GM18499 (cell line): ENCODE measurements around the gene TTC9.

Experiments
- ATAC-seq: cut with Tn5 transposase; IDR thresholded peaks from one replicate; pipeline ENCODE4 v1.9.1; 2021; ENCODE audit warnings: moderate number of reproducible peaks; ENCODE audit not compliant: insufficient read depth, unreplicated experiment

The TTC9 gene

DNA sequence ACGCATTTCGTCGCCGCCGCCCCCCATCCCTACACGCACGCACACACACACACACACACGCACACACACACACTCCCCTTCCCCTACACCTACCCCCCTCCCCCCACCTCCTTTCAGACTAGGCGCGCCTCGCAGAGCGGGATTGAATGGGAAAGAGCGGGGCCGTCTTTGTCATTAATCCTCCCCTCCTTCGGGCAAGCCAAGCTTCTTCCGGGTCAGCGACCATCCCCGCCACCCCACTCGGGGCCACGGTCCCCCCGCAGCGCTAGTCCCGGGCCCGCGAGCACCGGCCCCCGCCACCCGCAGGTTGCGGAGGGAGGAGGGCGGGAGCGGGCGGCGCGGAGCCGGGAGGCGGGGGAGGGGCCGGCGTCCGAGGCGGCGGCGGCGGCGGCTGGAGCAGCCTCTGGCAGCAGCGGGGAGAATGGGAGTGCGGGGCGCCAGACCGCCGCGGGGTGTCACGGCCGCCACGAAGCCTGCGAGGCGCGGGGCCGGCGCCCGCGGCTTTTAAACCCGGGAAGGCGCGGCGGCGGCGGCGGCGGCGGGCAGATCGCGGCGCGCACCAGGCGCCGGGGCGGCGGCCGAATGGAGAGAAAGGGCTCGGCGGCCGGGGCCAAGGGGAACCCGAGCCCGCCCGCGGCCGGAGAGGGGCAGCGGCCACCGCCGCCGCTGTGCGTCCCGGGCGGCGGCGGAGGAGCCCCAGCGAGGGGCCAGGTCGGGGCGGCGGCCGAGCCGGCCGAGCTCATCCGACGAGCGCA lies at the start of gene TTC9:
Gene TTC9, plus strand, starts transcription at position 369 of the 755 bp plus-strand sequence. Its CDS starts 214 bp downstream, at position 583.
- ATAC-seq: no peak

DNA sequence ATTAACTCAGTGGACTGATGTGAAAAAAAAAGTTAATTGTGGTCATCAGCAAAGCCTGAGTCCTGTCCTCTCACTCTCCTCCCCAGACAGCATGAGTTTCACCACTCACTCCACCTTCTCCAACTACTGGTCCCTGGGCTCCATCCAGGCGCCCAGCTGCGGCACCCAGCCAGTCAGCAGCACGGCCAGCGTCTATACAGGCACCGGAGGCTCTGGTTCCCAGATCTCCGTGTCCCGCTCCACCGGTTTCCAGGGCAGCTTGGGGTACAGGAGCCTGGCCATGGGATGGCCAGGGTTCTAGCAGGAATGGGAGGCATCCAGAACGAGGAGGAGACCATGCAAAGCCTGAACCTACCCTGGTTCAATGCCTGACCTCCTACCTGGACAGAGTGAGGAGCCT lies 47.3 kb upstream of the TTC9 start:
- ATAC-seq: no peak

DNA sequence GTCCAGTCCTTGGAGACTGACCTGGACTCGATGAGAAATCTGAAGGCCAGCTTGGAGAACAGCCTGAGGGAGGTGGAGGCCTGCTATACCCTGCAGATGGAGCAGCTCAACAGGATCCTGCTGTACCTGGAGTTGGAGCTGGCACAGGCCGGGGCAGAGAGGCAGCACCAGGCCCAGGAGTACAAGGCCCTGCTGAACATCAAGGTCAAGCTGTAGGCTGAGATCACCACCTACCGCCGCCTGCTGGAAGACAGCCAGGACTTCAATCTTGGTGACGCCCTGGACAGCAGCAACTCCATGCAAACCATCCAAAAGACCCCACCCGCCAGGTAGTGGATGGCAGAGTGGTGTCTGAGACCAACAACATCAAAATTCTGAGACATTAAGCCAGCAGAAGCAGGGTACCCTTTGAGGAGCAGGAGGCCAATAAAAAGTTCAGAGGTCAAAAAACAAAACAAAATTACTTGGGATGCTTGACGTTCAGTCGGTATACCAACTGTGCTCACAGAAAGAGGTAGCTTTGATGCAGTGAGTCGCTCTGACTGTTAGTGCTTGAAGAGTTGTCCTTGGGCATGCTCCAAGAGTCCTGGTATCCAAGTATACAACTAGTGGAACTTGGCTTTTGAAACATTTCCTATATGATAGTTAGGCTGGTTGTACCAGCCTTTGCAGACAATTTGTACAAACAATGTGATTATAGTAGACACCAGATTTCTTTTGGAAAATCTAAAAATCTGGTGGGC lies 46.1 kb upstream of the TTC9 start:
- ATAC-seq: no peak

DNA sequence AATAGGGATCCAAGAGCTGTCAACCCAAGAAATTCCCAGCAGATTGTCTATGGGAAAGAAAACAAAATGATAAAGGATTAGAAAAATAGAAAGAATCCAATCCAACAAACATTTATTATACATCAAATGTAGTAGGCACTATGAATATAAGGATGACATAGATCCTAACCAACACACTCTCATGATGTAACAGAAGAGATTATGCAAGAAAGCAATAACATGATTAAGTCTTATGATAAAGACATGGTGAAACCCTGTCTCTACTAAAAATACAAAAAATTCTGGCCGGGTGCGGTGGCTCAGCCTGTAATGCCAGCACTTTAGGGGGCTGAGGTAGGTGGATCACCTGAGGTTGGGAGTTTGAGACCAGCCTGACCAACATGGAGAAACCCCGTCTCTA lies 44.0 kb upstream of the TTC9 start:
- ATAC-seq: no peak

DNA sequence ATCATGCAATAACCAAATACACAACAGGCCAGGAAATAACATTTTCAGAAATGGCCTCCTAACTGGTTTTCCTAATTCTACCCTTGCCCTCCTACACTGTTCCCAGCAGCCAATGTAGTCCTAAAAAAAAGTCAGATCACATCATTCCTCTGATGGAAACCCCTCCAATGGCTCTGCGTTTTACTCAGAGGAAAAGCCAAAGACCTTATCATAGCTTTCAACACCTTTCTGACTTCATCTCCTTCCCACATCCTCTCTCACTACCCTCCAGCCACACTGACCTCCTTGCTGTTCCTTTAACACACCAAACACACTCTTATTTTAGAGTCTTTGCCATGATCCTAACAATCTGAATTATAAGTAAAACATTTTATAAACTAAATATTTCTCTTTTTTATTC lies 42.4 kb upstream of the TTC9 start:
- ATAC-seq: no peak

DNA sequence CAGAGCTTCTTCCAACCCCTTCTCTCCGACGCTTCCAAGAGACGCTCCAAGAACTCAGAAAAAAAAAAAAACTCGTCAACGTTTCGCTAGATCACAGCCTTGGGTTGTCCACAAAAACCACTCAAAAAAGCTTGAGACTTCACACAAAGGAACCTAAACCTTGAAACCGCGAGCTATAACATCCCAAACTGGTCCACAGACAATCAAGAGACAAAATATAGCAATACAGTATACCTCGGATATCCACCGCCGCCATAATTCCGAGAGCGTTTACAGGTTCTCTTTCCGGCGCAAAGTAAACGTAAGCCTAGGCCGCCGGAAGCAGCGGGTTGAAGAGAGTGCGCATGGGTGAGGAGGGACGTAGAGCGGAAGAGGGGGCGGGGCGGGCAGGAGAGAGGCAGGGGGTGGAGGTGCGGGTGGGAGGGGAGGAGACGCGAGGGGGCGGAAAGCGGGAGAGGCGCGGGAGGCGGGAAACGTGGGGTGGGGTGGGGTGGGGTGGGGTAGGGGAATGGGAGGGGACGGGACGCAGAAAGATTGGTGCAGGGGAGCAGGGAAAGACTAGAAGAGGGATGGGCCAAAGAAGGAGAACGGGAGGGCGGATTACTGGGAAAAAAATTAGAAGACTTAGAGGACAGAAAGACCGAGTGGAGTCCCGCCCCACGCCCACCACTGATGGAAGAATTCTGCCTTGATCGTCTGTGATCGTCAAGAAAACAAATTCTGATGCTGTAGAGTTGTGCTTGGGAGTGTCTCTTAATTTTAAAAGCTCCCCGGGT lies 41.1 kb upstream of the TTC9 start, which contains the start of gene MED6:
Gene MED6, minus strand, starts transcription at position 274 of the 776 bp plus-strand sequence. Its CDS starts 18 bp downstream, at position 256.
- no peak for ATAC-seq

DNA sequence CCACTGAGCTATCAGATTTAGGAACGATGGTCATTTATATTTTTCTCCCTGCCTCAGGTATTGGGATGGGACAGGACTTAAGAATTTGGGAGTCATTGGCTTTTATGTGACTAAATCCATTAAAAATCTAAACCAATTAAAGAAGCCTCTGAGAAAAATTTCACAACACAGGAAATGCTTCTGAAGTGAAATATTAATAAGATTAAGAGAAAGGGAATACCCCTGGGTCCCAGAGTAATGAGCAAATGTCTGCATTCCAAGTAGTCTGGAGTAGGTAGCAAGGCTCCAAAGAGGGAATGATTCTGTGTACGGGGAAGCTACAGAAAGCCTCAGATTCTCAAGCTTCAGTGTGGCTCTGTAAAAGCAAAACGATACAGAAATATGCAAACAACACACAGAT lies 40.6 kb upstream of the TTC9 start:
- no peak for ATAC-seq

DNA sequence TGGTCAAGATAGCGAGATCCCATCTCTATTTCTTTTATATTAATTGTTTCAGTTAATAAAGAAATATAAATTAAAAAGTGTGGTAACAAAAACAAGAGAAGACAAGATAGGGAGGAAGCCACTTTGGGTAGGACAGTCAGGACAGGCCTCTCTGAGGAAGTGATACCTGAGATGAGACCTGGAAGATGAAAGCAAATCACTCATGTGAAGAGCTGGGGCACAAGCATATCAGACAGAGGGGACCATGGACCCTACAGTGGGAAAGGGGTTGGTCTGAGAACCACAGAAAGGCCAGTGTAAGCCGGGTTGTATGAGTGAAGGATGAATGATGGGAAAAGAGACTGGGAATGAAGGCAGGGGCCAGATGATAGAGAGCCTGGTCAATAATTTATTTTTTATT lies 39.5 kb upstream of the TTC9 start:
- no peak for ATAC-seq

DNA sequence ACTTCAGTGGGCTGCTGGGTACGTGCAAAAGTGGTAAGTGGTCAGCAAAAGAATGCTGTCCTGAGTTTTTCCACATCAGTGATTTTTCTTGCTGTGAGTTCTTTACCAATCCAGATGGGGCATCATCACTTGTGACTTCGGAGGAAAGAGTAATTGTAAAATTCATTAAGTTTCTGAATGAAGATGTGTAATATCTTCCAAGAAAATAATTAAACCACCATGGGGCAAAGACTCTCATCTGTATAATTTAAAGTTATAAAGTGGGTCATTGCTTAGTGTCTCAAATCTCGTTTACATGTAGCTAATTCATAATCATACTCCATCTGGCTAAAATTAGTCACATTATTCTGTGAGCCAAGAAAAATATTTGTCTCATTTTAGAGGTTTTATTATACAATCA lies 30.5 kb upstream of the TTC9 start:
- no peak for ATAC-seq

DNA sequence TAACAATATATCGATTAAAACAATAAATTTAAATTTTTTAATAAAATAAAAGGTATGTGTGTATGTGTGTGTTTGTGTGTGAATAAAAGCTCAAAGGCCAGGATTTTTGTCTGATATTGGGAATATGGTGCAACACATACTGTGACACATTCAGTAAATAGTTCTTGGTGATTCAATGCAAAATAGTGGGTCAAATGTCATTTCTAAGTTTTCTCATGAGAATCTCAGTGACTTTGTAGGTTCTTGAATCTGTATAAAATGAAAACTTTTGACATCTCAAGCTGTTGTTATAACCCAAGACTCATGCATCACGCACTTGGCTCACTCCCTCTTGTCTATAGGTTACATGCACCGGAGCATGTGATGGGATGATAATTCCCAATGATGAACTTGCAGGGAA lies 25.1 kb upstream of the TTC9 start:
- ATAC-seq: no peak

DNA sequence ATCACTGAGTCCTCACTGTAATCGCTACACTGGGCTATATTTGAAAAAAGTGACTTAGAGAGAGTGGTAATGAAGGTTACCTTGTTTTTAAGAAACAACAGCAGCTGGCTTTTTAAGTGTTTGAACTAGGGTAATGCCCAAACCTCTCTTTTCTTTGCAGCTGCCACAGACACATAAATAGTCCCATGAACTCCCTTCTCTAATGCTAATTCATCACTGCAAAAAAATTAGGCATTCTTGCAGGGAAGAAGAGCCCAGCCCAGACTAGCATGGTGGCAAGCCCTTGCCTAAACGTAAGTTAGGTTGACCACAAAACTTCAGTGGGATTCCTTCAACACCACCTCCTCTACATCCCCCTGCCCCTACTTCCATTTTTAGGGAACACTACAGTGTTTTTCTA lies 23.4 kb upstream of the TTC9 start:
- no peak for ATAC-seq

DNA sequence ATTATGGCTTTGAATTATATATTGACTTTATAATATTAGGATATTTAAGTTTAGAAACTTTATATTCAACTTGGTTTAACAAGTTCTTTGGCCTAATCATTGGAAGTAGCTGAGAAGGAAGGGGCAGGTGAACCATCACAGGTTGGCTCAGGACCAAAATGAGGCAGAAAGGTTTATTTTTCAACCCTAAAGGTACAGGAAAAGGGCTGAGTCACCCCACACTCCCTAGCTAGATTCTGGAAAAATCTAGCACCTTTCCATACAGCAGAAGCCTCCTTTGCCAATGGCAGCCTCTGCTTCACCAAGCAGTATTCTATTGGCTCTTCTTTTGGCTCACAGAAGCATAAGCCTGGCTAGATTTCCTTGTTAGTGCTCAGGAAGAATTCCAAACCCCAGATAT lies 22.0 kb upstream of the TTC9 start:
- no peak for ATAC-seq

DNA sequence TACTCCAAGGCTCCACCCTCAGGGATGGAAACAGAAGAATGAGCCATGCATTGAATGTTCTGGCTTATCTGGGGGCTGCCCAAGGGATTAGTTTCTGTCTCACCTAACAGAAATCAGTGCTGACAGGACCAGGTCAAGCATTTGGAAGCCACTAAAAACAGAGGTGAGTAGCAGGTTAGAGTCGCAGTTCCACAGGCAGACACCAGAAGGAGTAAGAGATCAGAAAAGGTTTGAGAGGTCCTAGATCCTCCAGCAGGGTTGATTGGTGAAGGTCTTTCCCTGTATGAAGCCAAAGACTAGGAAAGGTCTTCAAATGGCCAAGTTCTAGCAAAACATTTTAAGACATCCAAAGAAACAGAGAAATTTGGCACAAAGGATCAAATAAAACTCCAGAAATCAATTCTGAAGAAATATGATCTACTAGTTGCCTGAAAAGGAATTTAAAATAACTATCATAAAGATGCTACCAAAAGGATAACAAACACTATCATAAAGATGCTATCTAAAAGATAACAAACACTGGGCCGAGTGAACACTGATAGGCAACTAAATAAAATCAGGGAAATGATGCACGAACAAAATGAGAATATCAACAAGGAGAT lies 19.5 kb upstream of the TTC9 start:
- ATAC-seq: no peak

DNA sequence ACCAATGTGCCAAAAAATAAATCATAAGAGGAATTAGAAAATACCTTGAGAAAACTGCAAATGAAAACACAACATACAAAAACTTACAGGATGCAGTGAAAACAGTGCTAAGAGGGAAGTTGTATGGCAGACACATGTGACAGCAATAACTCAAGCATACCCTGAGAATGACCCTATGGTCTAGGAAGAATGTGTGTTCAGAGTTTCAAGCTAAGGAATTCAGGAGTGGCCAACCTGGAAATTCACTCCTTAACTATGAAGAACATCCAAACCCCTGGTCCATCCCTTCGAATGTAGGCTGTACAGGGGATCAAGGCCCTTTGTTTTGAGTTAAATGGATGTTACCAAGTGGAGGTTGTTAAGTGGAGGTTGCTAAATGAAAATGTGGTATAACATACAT lies 16.7 kb upstream of the TTC9 start:
- ATAC-seq: no peak

DNA sequence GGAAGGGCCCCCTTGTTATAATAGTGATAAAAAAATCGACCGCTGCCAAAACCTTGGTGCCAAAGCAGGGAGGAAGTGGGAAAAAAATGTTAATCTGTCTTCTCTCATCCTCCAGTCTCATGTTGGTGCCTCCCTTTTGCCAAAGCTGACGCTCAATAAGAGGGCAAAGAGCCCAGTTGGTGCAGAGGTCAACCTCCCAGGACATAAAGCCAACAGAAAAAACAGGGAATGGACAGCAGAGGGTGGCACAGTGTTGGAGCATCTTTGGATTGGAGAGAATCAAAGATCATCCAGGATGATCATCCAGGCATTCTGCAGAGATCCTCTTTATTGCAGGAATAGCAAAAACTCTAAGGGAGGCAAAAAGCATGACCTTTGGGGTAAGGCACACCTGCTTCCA lies 9.8 kb upstream of the TTC9 start:
- no peak for ATAC-seq

DNA sequence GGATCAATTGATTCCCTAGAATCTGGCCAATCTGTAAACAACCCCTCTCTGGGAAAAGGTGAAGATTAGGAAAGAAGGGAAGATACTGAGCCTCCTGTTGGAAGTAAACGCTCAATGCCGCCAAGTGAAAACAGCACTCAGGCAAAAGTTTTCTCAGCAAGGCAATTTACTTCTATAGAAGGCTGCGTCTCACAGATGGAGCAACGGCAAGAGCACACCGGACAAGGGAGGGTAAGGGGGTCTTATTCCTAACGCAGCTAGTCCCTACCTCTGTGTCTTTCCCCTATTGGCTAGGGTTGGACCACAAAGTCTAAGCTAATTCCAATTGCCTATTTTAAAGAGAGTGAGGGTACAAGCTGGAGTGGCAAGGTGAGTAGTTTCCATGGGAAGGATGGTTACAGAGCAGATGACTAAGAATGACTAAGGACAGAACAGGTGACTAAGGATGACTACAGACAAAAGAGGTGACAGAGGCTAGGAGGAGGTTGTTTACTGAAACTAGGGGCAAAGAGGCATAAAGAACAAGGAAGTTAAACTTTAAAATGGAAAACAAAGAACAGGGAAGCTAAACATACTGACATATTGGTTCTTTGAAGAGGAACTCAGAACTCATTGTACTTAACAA lies 5.6 kb upstream of the TTC9 start:
- no peak for ATAC-seq

DNA sequence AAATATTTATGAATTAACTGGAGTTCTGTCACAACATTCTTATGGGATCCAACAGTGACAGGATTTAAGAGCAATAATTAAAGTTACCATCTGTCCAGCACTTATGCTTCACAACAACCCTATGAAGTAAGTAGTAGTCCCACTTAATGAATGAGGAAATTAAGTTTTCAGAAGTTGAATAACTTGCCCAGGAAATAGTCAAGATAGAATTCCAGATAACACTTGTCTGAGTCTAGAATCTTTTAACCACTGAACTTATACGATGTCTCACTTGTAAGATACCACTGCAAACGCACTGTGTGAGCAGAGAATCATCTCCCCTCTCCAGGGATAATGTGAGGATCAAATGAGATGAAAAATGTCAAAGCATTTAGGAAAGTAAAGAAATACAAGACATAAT lies 3.3 kb upstream of the TTC9 start:
- ATAC-seq: no peak

DNA sequence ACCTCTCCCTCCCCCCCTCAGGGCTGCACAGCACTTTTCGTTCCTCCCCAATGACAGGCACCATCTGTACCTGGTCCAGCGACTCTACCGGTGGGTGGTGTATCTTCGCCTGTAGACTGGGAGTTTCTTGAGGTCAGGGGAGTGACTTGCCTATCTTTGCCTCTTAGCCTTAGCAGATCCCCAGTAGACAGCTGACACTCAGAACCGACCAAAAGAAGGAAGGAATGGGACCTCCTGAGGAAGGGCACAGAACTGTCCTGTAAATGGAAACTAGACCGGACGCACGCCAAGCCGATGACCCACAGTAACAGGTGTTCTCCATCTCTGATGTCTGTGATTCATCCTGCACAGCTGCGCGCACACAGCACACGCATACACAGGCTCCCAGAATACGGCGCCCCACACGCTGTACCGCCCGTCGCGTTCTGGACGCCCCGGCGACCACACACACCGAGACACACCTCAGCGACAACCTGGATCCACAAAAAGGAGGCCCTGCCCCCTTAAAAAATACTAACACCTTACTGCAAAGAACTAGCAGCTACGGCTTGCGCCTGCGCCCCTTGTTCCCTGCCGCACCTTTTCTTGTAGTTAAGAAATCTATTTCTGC lies 673 bp upstream of the TTC9 start:
- ATAC-seq: no peak

DNA sequence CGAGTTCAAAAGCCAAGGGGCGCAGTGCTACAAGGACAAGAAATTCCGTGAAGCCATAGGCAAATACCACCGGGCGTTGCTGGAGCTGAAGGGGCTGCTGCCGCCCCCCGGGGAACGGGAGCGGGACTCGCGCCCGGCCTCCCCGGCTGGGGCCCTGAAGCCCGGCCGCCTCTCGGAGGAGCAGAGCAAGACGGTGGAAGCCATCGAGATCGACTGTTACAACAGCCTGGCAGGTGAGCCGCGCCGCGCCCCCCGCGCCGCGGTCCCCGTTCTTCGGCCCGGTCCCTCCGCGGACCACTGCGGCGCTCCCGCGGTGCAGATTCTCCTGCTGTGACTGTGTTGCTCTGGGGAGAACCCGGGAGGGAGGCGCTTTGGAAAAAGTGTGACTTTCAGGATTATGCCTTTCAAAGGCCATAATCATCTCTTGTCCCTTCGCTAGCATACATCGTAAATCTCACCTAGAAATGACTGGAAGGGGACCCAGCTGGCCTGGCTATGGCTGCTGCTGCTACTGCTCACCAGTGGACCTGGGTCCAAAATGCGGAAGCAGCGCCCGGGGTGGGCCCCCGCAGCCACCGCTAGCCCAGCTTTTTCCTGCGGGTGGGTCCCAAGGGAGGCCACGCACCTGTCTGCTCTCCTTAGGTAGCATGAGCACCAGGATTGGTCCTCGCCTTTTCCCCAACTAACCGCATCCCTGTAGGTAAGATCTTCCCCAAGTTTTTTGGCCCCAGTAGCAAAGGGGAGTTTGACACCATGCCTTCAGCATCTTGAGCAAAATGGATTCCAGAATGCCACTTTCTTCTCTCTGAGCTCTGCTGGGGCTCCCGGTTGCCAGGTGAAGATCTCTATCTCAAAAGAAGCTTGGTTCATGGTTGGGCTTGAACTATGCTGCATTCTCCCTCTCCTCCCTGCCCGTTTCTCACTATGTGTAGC lies 853 bp downstream of the TTC9 start:
- ATAC-seq: no peak
